22Rv1 (cell line): ENCODE results near the gene PYROXD2.

Source experiments
- H3K27ac ChIP-seq: fragments of 450-650 bp; 2 replicates; pipeline ENCODE4 v1.5.1; 2017
- CTCF ChIP-seq: fragments of 450-650 bp; IDR thresholded peaks from 2 replicates; pipeline ENCODE4 v1.5.1; 2017; ENCODE audit warnings: mild to moderate bottlenecking
- ZFX ChIP-seq: fragments of 450-650 bp; IDR thresholded peaks from 2 replicates; pipeline ENCODE4 v1.6.1; 2017; ENCODE audit warnings: antibody characterized with exemption, borderline replicate concordance

PYROXD2 gene

DNA sequence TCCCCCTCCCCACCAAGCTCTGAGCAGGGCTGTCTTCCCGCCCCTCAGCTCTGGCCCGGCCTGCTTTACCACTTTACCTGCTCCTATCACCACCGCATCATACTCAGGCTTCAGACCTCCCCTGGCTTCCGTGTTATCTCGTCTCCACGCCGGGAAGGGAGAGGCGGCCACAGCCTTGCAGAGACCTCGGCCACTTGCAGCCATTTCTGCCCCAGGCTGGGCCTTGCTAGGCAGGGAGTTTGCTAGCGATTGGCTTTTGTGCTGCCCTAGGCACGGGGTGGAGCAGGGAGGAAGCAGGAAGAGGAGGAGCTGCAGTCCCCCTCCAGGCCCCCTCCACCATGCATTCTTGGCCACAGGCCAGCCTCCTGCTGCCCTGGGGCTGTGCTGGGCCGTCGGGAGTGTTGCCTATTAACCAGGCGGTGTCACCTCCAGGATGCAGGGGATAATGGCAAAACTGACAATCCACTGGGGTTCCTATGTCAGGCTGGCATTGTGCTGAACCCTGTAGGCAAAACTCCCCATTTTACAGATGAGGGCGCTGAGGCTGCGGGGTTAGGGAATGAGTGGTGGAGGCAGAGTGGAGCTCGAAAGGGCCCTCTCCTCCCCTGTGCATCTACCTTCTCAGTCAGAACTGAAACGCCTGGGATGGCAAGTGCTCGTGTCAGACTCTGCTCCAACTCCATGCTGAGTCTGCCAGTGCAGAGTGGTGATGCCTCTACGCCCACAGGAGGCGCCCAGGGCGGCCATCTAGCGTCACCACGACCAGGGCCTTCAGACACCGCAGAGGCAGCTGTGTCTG, at the start of gene PYROXD2:
Gene PYROXD2 (minus strand): TSS at position 251 of the 799 bp plus-strand sequence. CDS start 47 bp downstream, at position 204.
- peak within 1 kb of the TSS; percentile 73 for H3K27ac ChIP-seq
- no peak for TF ChIP-seq CTCF
- no peak for TF ChIP-seq ZFX

- no peak for TF ChIP-seq ZFX
- no peak for TF ChIP-seq CTCF
- no peak overlapping the region for H3K27ac ChIP-seq
Observed at GRCh38 chr10:98463976-98464754, 49.2 kb upstream of the PYROXD2 start.

DNA sequence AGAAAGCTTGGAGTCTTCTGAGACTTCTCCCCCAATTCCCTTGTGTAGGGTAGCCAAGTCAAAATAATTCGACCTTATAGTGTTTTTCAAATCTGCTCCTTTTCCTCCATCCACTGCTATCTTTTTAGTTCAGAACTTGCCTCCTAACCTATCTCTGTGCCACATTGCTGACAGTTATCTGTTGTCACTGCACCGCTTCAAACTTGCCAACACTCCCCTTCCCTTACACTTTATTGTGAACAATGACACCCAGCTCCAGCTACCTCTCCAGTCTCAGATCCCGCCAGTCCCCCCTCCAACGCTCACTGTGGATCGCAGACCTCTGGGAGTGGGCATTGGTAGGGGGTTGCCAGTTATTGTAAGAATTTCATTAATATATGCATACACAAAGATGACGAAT, 48.0 kb upstream of the PYROXD2 start:
- H3K27ac ChIP-seq, result no peak overlapping the region

GRCh38 chr10:98461500-98461842, 46.5 kb upstream of the PYROXD2 start:
- TF ChIP-seq CTCF (no peak), ZFX (no peak)
- H3K27ac ChIP-seq, result no peak overlapping the region

More for the DNA sequence above, 48.0 kb upstream of the PYROXD2 start:
- TF ChIP-seq CTCF (no peak), ZFX (no peak)

DNA sequence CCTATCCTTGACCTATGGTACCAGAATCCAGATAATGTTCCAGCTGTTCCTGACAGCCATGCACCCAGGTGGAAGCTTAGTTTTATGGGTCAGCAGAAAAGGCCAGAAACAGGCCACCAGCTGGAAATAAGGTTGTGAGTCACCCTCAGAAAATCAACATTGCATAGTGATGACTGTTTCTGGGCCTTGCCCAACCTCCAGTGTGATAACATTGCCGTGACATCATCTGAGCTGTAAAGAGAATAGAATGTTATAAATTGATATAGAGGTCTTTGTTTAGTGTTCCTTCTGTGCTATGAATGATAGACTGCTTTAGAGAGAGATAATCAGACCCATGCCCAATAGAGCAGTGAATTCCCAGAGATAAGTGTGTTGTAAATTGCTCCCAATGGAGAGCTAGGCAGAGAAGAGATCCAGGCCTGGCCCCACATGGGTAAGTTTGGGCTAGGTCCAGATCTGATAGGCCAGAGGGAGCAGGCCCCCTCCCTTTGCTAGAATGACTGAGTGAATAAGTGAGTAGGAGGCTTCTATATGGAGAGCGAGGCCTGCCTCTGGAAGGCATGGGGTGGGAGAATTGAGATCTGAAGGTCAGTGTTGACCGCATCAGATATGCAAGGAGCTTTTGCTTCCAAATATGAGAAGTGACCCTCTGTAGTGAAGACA, 46.0 kb upstream of the PYROXD2 start:
- no peak overlapping the region for H3K27ac ChIP-seq
- no peak for TF ChIP-seq CTCF
- no peak for TF ChIP-seq ZFX

- TF ChIP-seq ZFX, result no peak
- TF ChIP-seq CTCF, result no peak
- H3K27ac ChIP-seq, result no peak overlapping the region
Observed at GRCh38 chr10:98458809-98459784, 44.1 kb upstream of the PYROXD2 start.
